ENCODE results near the gene TSPO2. TPM values are rescaled to one million over a fixed set of nuclear protein-coding genes. Genes with fewer than 3 reads are reported as not detected.

The TSPO2 gene
- total and polyA plus RNA-seq, 2 of the 13 experiments (the other 11 are each of a cell fraction or from before 2014, with no cell fraction given), result 0.55 TPM; not detected in 1

GRCh38 chr6:41040101-41040939, 1.9 kb upstream of the TSPO2 start (continued):
- TF ChIP-seq MIER3 (CRISPR knock-in tag; IDR thresholded peaks at IDR 0.05; ENCODE audit: borderline replicate concordance), result peak; percentile 82
- TF ChIP-seq ZNF724P (CRISPR knock-in tag; IDR thresholded peaks at IDR 0.05; ENCODE audit: borderline replicate concordance), result no peak
- no peak for TF ChIP-seq ZNF607 (CRISPR knock-in tag; IDR thresholded peaks at IDR 0.05; ENCODE audit: borderline replicate concordance)
- no peak; the same call in 1 of the 2 replicates for TF ChIP-seq ZNF3 (CRISPR knock-in tag; IDR thresholded peaks at IDR 0.05)
- no peak; the same call in none of the 2 replicates for TF ChIP-seq MYC (CRISPR knock-in tag; IDR thresholded peaks at IDR 0.05; ENCODE audit: borderline replicate concordance)
- peak; percentile 80; the same call in 1 of the 2 replicates for TF ChIP-seq ZNF274 (CRISPR knock-in tag; IDR thresholded peaks at IDR 0.05)
- TF ChIP-seq ZBTB20 (CRISPR knock-in tag; IDR thresholded peaks at IDR 0.05; ENCODE audit: borderline replicate concordance, low read depth), result 0 out of 2 replicates have a peak, but pooled peaks have one; percentile 46
- TF ChIP-seq ZBTB10 (CRISPR knock-in tag; IDR thresholded peaks at IDR 0.05; ENCODE audit: borderline replicate concordance), result peak; percentile 95
- no peak for TF ChIP-seq ZNF180 (CRISPR knock-in tag; IDR thresholded peaks at IDR 0.05; ENCODE audit: borderline replicate concordance, low read depth)
- TF ChIP-seq ZNF263 (CRISPR knock-in tag; IDR thresholded peaks at IDR 0.05), result no peak
- TF ChIP-seq SATB2 (CRISPR knock-in tag; IDR thresholded peaks at IDR 0.05), result 0 out of 2 replicates have a peak, but pooled peaks have one; percentile 57
- no peak for TF ChIP-seq TRIM22 (IDR thresholded peaks at IDR 0.05)
- TF ChIP-seq DNMT1 (CRISPR knock-in tag; IDR thresholded peaks at IDR 0.05), result no peak
- TF ChIP-seq ADNP (CRISPR knock-in tag; IDR thresholded peaks at IDR 0.05), result no peak
- TF ChIP-seq SETDB1 (CRISPR knock-in tag; IDR thresholded peaks at IDR 0.05; ENCODE audit: borderline replicate concordance), result no peak
- TF ChIP-seq ERF (CRISPR knock-in tag; IDR thresholded peaks at IDR 0.05), result peak; percentile 89
- TF ChIP-seq RARG (CRISPR knock-in tag; IDR thresholded peaks at IDR 0.05; ENCODE audit: low read depth), result no peak
- peak; percentile 85 for TF ChIP-seq SP5 (CRISPR knock-in tag; IDR thresholded peaks at IDR 0.05; ENCODE audit: borderline replicate concordance, low read depth)
- no peak for TF ChIP-seq BATF2 (CRISPR knock-in tag; IDR thresholded peaks at IDR 0.05)
- TF ChIP-seq ZNF232 (CRISPR knock-in tag; IDR thresholded peaks at IDR 0.05; ENCODE audit: borderline replicate concordance), result 0 out of 2 replicates have a peak, but pooled peaks have one; percentile 55
- TF ChIP-seq PLRG1 (conservative IDR thresholded peaks at IDR 0.05), result no peak
- peak; percentile 54; the same call in 1 of the 2 replicates for TF ChIP-seq DR1 (CRISPR knock-in tag; IDR thresholded peaks at IDR 0.05)
- TF ChIP-seq TBL1XR1 (IDR thresholded peaks at IDR 0.05; ENCODE audit: borderline replicate concordance, low read length, partially characterized antibody), result peak; percentile 15
- TF ChIP-seq ZNF143 (CRISPR knock-in tag; IDR thresholded peaks at IDR 0.05), result no peak
- no peak for TF ChIP-seq U2AF1 (optimal IDR thresholded peaks at IDR 0.05; ENCODE audit: low read depth, low read length)
- TF ChIP-seq KDM4B (CRISPR knock-in tag; IDR thresholded peaks at IDR 0.05), result 0 out of 2 replicates have a peak, but pooled peaks have one; percentile 8
- 0 out of 2 replicates have a peak, but pooled peaks have one; percentile 75 for TF ChIP-seq ZSCAN20 (CRISPR knock-in tag; IDR thresholded peaks at IDR 0.05; ENCODE audit: borderline replicate concordance)

Measured in HepG2 (cell line).